ENCODE results near the gene NAGLU. TPM values are rescaled to one million over a fixed set of nuclear protein-coding genes. Genes with fewer than 3 reads are reported as not detected.

NAGLU gene
- total RNA-seq, 4 donors from 2014 or later, result 56.7 to 140 (median 101) TPM

- DNase-seq, result no peak
- no peaks in the 10 kb centered on the region for H3K27me3 ChIP-seq
- no peaks in the 10 kb centered on the region for H3K9me3 ChIP-seq
- 81 to 83% methylated on average over 8 to 10 of the region's 11 CpGs for WGBS, 2 donors
- intact Hi-C loops (cut with DNase I), result no loop called here
- H3K27ac ChIP-seq, result peak overlapping the region in 2 of 3 donors; percentile 93 to 99
- no peak for TF ChIP-seq CTCF (IDR thresholded peaks at IDR 0.05)
- H3K36me3 ChIP-seq, result peaks cover 0 to 11% of the 10 kb centered on the region in 2 donors
- no peak overlapping the region for H3K4me3 ChIP-seq (replicated peaks in 1 of 3)
- peaks cover 30 to 71% of the 10 kb centered on the region in 2 donors for H3K4me1 ChIP-seq
Measured at GRCh38 chr17:42521666-42522262, 14.3 kb upstream of the NAGLU start.

- intact Hi-C loops (cut with DNase I), result no loop called here
- no peak for DNase-seq
Measured at GRCh38 chr17:42522263-42522790, 13.7 kb upstream of the NAGLU start.

GRCh38 chr17:42522798-42523278 lies 13.2 kb upstream of the NAGLU start:
- TF ChIP-seq POLR2A (IDR thresholded peaks at IDR 0.05), result no peak
- no peak for TF ChIP-seq CTCF (IDR thresholded peaks at IDR 0.05)
- DNase-seq, result no peak
- Histone ChIP-seq H3K36me3 (peaks cover 0 to 11% of the 10 kb centered on the region in 2 donors), H3K27me3 (no peaks in the 10 kb centered on the region), H3K4me1 (peaks cover 30 to 73% of the 10 kb centered on the region in 2 donors), H3K9me3 (no peaks in the 10 kb centered on the region), H3K4me3 (replicated peaks in 1 of 3) (no peak overlapping the region), H3K27ac (peak overlapping the region in 2 of 3 donors; percentile 93 to 99)
- intact Hi-C loops (cut with DNase I), result no loop called here
- WGBS, 2 donors, result 83 to 98% methylated on average over 6 of the region's 8 CpGs

More at GRCh38 chr17:42522263-42522790, 13.7 kb upstream of the NAGLU start:
- Histone ChIP-seq H3K4me1 (peaks cover 30 to 74% of the 10 kb centered on the region in 2 donors), H3K27me3 (no peaks in the 10 kb centered on the region), H3K36me3 (peaks cover 0 to 11% of the 10 kb centered on the region in 2 donors), H3K9me3 (no peaks in the 10 kb centered on the region), H3K27ac (peak overlapping the region in 2 of 3 donors; percentile 93 to 99), H3K4me3 (replicated peaks in 1 of 3) (no peak overlapping the region)
- TF ChIP-seq CTCF (IDR thresholded peaks at IDR 0.05) (no peak), POLR2A (IDR thresholded peaks at IDR 0.05) (no peak)
- 79 to 87% methylated on average over 7 to 9 of the region's 9 CpGs for WGBS, 2 donors

DNA sequence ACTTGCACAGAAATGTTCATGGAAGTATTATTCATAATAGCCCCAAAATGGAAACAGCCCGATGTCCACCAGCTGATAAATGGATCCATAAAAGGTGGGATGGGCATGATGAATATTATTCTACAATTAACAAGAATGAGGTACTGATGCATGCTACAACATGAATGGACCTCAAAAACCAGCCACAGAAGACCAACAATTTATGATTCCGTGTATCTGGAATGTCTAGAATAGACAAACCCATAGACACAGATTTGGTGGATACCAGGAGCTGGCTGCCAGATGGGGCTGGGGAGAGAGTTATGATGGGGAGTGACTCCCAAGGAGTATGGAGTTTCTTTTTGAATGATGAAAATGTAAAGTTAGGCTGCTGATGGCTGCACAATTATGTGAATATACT lies 10.8 kb upstream of the NAGLU start:
- H3K4me3 ChIP-seq (replicated peaks in 1 of 3), result no peak overlapping the region
- H3K9me3 ChIP-seq, result no peaks in the 10 kb centered on the region
- WGBS, 2 donors, result 87 to 90% methylated on average over 2 of the region's 2 CpGs
- peak overlapping the region in 2 of 3 donors; percentile 30 to 78 for H3K27ac ChIP-seq
- intact Hi-C loops (cut with DNase I), result loop anchor here (5.0 kb wide), 1 partner anchor 203 kb away; no protein-coding TSS in a partner anchor
- no peaks in the 10 kb centered on the region for H3K27me3 ChIP-seq
- DNase-seq, result no peak
- no peak for TF ChIP-seq POLR2A (IDR thresholded peaks at IDR 0.05)
- no peak for TF ChIP-seq CTCF (IDR thresholded peaks at IDR 0.05)
- peaks cover 0 to 11% of the 10 kb centered on the region in 2 donors for H3K36me3 ChIP-seq
- peaks cover 12 to 50% of the 10 kb centered on the region in 2 donors for H3K4me1 ChIP-seq

DNA sequence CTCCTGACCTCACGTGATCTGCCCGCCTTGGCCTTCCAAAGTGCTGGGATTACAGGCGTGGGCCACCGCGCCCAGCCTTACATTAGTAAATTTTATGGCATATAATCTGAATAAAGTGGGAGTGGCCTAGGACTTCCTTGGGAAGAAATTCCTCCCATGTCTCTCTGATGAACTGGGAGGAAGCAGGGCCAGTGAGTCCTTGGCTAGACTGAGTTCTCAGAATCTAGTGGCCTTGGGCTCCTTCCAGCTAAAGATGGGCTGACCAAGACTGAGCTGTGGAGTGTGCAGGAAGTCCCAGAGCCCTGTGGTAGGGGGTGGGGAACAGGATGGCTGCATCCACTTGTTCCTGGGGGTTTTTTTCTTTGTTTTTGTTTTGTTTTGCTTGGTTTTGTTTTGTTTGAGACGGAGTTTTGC lies 10.0 kb upstream of the NAGLU start:
- no peaks in the 10 kb centered on the region for H3K9me3 ChIP-seq
- no peaks in the 10 kb centered on the region for H3K27me3 ChIP-seq
- H3K36me3 ChIP-seq, result peaks cover 0 to 10% of the 10 kb centered on the region in 2 donors
- H3K4me3 ChIP-seq (replicated peaks in 1 of 3), result no peak overlapping the region
- DNase-seq, result peak in 1 of 2 donors; percentile 55
- peaks cover 6 to 50% of the 10 kb centered on the region in 2 donors for H3K4me1 ChIP-seq
- intact Hi-C loops (cut with DNase I), result loop anchor here (5.0 kb wide), 1 partner anchor 204 kb away; no protein-coding TSS in a partner anchor
- no peak for TF ChIP-seq CTCF (IDR thresholded peaks at IDR 0.05)
- no peak for TF ChIP-seq POLR2A (IDR thresholded peaks at IDR 0.05)
- H3K27ac ChIP-seq, result peak overlapping the region in 2 of 3 donors; percentile 68 to 78
- 71 to 77% methylated on average over 6 of the region's 6 CpGs for WGBS, 2 donors
